Globus pallidus (tissue), 1 donor: ENCODE data around the gene KIAA0825.

Source experiments
- DNase-seq: peaks from one replicate; pipeline ENCODE4 v3.0.0-alpha.2; 2015; ENCODE audit warnings: low spot score

Gene KIAA0825

GRCh38 chr5:94432499-94432898, 185.9 kb downstream of the KIAA0825 start:
- no peak for DNase-seq

- no peak for DNase-seq
These were observed 186.7 kb downstream of the KIAA0825 start for GRCh38 chr5:94431696-94432095.

GRCh38 chr5:94429566-94429965, 188.8 kb downstream of the KIAA0825 start:
- DNase-seq, result no peak

DNA sequence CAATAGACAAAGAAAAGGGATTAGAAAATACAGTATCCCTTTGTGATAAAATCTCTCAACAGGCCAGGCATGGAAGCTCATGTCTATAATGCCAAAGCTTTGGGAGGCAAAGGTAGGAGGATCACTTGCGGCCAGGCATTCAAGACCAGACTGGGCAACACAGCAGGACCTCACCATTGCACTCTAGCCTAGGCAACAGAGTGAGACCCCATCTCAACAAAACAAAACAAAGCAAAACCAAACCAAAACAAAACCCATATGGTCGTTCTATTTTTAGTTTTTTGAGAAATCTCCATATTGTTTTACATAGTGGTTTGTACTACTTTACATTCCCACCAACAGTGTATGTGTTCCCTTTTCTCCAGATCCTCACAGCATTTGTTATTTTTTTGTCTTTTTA, 193.0 kb downstream of the KIAA0825 start:
- no peak for DNase-seq

DNA sequence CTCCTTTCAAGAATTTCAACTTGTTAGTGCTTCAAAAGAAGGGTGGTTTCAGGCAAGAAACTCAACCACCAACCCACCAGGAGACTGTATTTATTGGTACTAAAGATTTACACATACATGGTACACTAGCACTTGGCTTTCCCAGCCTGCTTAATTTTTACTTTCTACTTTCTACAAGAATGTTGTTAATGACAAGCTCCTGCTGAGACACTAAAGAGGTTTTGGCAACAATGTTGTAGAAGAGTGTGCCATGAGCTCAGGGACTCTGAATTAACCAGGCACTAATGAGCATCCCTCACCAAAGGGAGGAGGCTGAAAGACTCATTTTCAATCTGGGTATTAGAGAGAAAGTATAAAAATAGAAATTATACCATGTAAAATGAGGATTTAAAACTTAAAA, 195.0 kb downstream of the KIAA0825 start:
- no peak for DNase-seq

- no peak for DNase-seq
These were observed 195.6 kb downstream of the KIAA0825 start for GRCh38 chr5:94422812-94423211.

GRCh38 chr5:94420885-94421284, 197.5 kb downstream of the KIAA0825 start:
- no peak for DNase-seq

- no peak for DNase-seq
These were observed 202.6 kb downstream of the KIAA0825 start for GRCh38 chr5:94415798-94416197.

DNA sequence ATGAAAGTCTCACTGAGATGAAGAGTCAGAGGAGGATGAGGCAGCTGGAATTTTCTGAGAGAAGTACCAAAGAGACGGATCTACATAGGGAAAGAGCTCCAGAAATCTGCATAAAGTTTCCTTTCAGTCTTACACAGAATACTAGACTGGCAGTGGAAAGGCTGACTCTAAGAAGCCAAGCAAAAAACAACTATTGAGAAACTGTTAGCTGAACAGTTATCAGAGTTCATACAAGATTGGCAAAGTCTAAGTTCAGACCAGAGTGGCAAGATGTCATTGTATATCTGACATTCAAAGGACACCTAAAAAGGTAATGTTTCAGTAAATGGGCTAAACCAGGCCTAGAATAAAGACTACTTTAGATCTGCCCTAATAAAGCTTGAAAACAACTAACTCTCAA, 209.0 kb downstream of the KIAA0825 start:
- DNase-seq, result no peak

- DNase-seq, result no peak
These were observed 211.4 kb downstream of the KIAA0825 start for GRCh38 chr5:94407023-94407422.

DNA sequence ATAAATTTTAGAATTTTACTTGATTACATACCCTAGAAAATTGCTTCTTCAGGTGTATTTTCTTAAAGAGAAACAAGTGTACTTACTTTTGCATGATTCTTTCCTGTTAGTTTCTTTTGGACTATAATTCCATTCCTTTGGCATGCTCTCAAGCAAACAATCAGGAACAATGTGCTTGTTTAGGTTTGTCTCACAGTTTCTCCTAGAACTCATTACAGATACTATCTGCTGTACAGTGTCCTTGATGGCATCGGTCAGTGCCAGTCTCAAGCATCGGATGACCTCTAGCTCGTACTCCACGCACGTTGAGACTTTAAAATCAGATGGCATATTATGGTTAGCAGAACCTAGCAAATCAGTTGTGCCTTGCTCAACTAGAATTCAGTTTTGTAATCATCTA, 214.9 kb downstream of the KIAA0825 start:
- DNase-seq, result no peak

DNA sequence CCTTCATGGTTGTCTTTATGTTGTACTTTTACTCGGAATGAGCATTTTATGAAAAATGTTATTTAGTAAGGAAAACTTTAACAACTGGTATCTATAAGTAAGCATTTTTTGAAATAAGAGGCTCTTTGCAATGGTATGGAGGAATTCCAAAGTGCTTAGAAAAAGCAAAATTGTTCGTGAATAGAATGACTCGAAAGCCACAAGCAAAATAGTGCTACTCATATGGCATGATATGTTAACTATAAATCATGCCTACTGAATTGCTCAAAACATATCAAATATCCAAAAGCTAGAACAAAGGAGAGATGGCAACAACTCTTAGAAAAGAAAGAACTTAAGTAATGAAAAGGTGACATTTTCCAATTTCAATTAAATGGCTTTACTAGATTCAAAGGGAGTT, 216.3 kb downstream of the KIAA0825 start:
- no peak for DNase-seq

DNA sequence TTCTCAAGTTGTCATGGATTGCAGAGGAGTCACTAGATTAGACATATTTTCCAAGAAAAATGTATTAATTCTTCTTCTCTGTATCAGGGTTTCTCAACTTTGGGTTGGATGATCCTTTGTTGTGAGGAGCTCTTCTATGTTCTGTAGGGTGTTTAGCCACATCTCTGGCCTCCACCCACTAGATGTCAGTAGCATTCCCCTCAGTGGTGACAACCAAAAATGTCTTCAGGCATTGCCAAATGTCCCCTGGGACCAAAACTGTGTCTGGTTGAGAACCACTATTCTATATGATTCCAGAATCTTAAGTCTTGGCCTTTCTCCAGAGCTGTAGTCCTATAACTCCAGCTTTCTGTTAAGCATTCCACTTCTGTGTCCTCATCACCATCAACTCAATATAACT, 220.9 kb downstream of the KIAA0825 start:
- DNase-seq, result no peak

DNA sequence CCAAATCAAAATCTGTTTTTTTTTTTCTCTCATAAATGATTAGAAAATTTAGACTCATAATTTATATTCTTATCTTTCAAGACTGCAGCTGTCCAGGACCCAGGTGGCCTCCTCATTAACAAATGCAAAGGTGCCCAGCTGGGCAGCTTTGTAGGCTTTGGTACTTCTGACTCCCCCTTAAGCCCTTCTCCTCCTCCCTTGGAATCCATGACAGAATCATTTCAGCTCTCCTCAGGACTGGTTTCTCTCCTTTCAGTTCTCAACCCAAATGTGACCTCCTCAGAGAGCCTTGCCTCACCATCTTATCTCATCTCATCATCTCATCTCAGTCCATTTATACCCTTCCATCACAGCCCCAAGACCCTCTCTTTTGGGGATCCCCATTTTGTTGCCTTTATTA, 221.7 kb downstream of the KIAA0825 start:
- DNase-seq, result no peak

DNA sequence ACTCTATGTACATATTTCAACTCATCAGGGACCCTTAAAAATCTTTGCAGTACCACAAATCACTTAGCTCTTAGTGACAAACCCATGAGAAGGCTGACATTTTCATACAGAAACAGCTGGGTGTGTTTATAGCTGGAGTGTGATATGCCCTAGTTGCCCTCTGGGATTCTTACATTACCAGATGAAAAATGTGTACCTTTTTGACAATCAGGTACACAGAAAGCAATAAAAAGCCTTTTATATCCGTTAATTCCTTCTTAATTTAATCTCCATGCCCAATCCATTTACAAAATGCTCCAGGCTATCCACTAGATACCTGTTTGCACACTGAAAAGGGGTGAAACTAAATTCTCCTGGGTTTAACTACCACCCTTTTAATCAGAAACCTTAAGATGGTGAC, 222.9 kb downstream of the KIAA0825 start:
- DNase-seq, result no peak

GRCh38 chr5:94391996-94392395, 226.4 kb downstream of the KIAA0825 start:
- no peak for DNase-seq

DNA sequence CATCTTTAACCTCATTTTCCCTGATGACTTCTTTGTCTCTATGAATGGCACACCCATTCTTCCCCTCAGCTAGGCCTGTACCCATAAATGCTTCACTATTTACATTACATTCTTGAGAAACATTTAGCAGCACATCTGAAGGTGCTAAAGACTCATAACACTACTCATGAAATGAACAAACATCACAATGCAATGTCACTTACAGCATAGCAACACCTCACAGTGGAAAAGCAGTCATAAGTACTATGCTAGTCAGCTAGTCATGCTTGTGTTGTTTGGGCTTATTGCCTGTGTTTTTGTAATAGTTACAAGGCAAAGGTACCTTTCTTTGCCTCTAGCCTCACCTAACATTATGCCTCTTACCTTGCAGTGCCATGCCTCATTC, 228.9 kb downstream of the KIAA0825 start:
- no peak for DNase-seq

DNA sequence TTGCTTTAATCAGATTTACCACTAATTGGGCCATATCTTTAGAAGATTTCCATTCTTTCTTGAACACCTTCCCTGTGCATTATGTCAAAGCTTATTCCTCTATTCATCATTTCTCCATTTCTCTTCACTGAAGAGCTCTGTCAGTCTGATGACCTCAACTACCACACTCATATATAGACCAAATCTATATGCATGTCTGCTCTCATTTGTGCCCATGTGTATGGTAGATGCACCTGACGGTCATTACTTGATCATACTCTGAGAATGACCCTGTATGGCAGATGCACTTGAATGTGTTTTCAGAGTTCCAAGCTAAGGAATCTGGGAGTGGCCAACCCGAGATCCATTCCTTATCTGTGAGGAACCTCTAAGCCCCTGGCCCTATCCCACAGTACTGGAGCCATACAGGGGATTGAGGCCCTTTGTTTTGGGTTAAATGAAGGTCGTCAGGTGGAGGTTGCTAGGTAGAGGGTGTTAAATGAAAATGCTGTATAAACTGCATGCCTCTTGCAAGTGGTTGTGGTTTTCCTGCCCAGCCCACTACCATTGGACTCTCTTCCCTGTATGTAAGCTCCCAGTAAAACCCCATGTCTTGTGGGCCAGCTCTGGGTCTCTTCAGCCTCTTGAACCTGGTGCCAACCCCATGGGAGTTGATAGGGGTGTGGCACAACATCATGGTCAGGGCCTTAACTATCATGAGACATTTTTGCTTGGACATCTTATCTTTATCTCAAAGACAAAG, 229.5 kb downstream of the KIAA0825 start:
- DNase-seq, result no peak

DNA sequence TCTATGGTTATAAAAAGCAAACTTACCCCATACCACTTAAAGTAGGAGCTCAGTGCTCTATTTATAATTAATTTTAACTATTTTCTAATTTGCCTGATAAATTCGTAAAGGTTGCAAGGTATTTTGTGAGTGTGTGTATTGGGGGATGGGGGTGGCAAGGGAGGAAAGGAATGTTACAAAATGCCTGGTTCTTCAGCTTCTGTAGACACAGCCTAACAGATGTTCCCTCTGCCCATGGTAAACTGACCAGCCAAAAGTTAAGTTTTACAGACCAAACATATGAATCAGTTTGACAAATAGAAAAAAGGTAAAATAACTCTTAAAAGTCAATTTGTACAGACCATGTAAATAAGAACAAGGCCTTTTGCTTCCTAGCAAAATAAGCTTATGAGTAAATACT, 232.6 kb downstream of the KIAA0825 start:
- no peak for DNase-seq

DNA sequence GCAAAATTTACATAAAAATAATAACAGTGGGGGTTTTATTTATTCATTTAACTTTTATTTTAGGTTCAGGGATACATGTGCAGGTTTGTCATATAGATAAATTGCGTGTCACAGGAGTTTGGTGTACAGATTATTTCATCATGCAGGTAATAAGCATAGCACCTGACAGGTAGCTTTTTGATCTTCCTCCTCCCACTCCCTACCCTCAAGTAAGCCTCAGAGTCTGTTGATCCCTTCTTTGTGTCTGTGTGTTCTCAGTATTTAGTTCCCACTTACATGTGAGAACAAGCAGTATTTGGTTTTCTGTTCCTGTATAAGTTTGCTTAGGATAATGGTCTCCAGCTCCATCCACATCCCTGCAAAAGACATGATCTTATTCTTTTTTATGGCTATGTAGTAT, 240.3 kb downstream of the KIAA0825 start:
- DNase-seq, result no peak

- no peak for DNase-seq
These were observed 241.6 kb downstream of the KIAA0825 start for GRCh38 chr5:94376672-94377345.

GRCh38 chr5:94375801-94376200, 242.6 kb downstream of the KIAA0825 start:
- no peak for DNase-seq

DNA sequence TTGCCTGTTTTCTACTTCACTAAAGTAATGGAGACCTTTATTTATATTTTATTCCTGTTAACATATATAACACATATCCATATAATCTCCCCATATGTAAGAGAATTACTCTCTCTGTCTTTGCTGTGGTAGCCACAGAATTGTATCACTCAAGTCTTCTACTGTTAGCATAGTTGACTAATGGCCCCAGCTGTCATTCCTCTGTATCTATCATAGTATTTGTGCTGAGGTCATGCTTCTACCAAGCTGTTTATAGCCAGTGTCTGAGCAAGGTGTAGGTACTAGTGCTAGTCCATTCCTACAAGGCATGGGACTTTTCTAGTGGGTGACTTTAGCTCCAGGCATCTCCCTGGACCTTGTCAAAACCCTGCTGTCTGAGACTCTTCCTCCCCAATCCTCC, 244.1 kb downstream of the KIAA0825 start:
- DNase-seq, result no peak

DNA sequence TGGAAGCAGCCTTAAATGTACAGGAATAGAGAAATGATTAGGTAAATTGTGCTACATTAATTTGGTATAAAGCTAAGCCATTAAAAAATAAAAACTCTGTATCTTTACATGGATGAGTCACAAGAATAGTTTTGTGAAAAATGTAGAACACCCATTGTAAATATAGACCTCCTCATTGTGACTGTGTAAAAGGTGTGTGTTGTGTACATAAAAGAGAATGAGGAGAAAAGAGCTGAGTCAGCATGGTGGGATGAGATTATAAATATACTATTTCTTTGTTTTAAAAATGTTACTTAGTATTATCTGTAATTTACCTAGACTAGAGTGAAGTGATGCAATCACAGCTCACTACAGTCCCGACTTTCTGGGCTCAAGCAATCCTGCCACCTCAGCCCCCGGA, 250.5 kb downstream of the KIAA0825 start:
- no peak for DNase-seq
